Subcutaneous abdominal adipose tissue (tissue), 5 donors: ENCODE measurements around the gene POC1B.
"Not testable (repeated sequence)": the region's sequence is repeated elsewhere in the genome, so short reads cannot be mapped to it uniquely, and the experiment has no call there.

Experiments
- H3K27ac ChIP-seq: one replicate; pipeline ENCODE4 v1.7.0; 2013; ENCODE audit warnings: low read depth, mild to moderate bottlenecking, inconsistent platforms, low read length, moderate library complexity
- H3K27me3 ChIP-seq, 5 donors: one replicate each; pipeline ENCODE4 v1.7.0; 2013; ENCODE audit warnings: low read length in 5 of 5, inconsistent platforms in 1 of 5; ENCODE audit not compliant: control insufficient read depth in 5 of 5, insufficient read depth in 4 of 5
- H3K36me3 ChIP-seq, 5 donors: one replicate each; pipeline ENCODE4 v1.7.0; 2013; ENCODE audit warnings: low read length in 5 of 5; ENCODE audit not compliant: control insufficient read depth in 5 of 5, insufficient read depth in 5 of 5
- H3K4me1 ChIP-seq, 5 donors: one replicate each; pipeline ENCODE4 v1.7.0; 2013; ENCODE audit warnings: low read length in 5 of 5, mild to moderate bottlenecking in 3 of 5, moderate library complexity in 1 of 5; ENCODE audit not compliant: control insufficient read depth in 5 of 5, insufficient read depth in 5 of 5
- H3K4me3 ChIP-seq, 5 donors: one replicate each; pipeline ENCODE4 v1.7.0; 2013; ENCODE audit warnings: low read length in 5 of 5, low read depth in 1 of 5
- H3K9ac ChIP-seq, 5 donors: one replicate each; pipeline ENCODE4 v1.7.0; 2013; ENCODE audit warnings: low read length in 5 of 5, mild to moderate bottlenecking in 4 of 5, moderate library complexity in 3 of 5
- H3K9me3 ChIP-seq, 5 donors: one replicate each; pipeline ENCODE4 v1.7.0; 2013; ENCODE audit warnings: low read length in 5 of 5; ENCODE audit not compliant: control insufficient read depth in 5 of 5
- donor health status: healthy.
- donor health status: healthy.
- donor health status: healthy.
- donor health status: healthy.
- donor health status: healthy.

The POC1B gene

GRCh38 chr12:89469361-89469760, 56.5 kb downstream of the POC1B start:
- H3K4me1 ChIP-seq, result peaks cover 0 to 4% (median 0%) of the 10 kb centered on the region in 5 donors
- no peaks in the 10 kb centered on the region for H3K9me3 ChIP-seq
- peaks cover 0 to 3% (median 0%) of the 10 kb centered on the region in 5 donors for H3K36me3 ChIP-seq
- H3K27me3 ChIP-seq, result no peaks in the 10 kb centered on the region
- no peak overlapping the region for H3K9ac ChIP-seq
- H3K27ac ChIP-seq, result no peak overlapping the region
- H3K4me3 ChIP-seq, result no peak overlapping the region

- Histone ChIP-seq H3K9ac (no peak overlapping the region), H3K4me3 (no peak overlapping the region), H3K36me3 (peaks cover 0 to 3% (median 0%) of the 10 kb centered on the region in 5 donors), H3K4me1 (peaks cover 0 to 4% (median 0%) of the 10 kb centered on the region in 5 donors), H3K27ac (no peak overlapping the region), H3K27me3 (no peaks in the 10 kb centered on the region), H3K9me3 (no peaks in the 10 kb centered on the region)
These were observed 57.1 kb downstream of the POC1B start for GRCh38 chr12:89468648-89469326.

GRCh38 chr12:89468017-89468416, 57.8 kb downstream of the POC1B start:
- Histone ChIP-seq H3K4me3 (no peak overlapping the region), H3K36me3 (peaks cover 0 to 3% (median 0%) of the 10 kb centered on the region in 5 donors), H3K9ac (no peak overlapping the region), H3K27me3 (no peaks in the 10 kb centered on the region), H3K4me1 (peaks cover 0 to 4% (median 0%) of the 10 kb centered on the region in 5 donors), H3K9me3 (no peaks in the 10 kb centered on the region), H3K27ac (no peak overlapping the region)

DNA sequence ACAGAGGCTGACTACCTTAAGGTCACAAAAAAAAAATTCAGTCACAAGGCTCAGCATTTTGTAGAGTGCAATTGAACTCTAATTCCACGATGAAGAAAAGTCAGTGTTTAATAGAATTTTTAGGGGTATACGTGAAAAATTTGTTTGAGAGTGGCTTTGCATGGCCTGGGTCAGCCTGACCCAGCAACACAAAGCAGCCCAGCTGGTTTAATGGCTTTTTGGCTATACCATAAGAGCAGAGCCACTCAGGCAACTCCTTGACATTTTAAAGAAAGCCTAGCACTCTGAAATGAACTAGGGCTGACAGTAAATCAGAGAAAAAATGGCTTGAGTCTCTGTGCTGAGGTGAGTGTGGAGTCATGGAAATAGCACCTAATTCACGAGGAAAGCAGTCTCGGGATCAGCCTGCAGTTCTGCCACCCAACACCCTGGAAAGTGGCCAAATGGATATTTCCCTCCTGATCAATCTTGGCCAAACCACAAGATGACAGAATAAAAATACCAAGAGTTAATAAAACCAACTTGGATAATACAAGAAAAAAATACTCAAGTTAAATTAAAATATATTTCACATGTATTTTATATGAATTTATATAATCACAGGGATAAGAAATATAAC, 60.8 kb downstream of the POC1B start:
- no peak overlapping the region for H3K9ac ChIP-seq
- peaks cover 0 to 3% (median 0%) of the 10 kb centered on the region in 5 donors for H3K36me3 ChIP-seq
- no peaks in the 10 kb centered on the region for H3K9me3 ChIP-seq
- H3K4me1 ChIP-seq, result peaks cover 0 to 16% (median 9%) of the 10 kb centered on the region in 5 donors
- no peaks in the 10 kb centered on the region for H3K27me3 ChIP-seq
- no peak overlapping the region for H3K4me3 ChIP-seq
- H3K27ac ChIP-seq, result no peak overlapping the region

DNA sequence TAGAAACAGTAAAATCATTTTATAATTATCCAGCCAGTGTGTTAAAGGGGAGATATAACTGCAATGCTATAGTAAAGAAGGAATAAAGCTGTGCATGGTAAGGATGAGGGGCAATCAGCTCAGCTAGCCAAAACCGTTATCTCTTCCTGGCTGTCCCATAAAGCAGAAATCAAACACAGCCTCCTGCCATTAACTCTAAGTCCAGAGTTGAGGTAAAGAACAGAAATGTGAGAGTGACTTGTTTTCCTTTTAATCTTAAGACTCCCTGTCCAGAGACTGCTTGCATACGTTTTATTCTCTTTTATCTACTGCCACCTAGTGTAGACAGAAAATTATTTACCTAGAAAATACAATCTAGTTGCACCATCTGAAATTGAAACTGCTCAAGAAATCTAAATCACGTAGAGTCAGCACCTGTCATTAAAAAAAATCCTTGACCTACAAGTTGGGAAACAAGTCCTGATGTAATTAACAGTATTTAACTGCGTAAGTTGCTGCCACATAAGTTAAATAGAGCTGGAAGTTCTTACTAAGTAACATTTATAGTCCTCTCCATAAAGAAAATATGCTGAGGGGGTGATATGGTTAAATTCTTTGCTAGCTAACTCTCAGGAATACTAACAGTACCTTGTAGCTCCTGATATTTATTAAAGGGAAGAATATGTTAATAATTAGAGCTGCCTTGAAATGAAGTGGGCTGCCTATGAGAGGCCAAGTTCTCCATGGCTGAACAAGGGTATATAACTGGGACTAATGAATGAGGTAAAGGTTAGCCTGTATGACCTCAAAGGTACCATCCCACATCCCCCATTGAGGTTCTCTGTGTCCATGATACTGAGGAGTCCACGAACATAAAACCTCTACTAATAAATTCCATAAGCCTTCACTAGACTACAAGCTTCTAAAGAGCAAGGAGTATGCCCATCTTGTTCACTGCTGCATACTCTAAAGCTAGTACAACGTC, 63.9 kb downstream of the POC1B start:
- Histone ChIP-seq H3K36me3 (no peaks in the 10 kb centered on the region), H3K27ac (peak overlapping the region; percentile 75), H3K27me3 (no peaks in the 10 kb centered on the region), H3K4me3 (peak overlapping the region in 4 of 5 donors; percentile 43 to 62 (median 56)), H3K9ac (peak overlapping the region in 4 of 5 donors; percentile 4 to 75 (median 38)), H3K4me1 (peaks cover 0 to 12% (median 9%) of the 10 kb centered on the region in 5 donors), H3K9me3 (no peaks in the 10 kb centered on the region)

DNA sequence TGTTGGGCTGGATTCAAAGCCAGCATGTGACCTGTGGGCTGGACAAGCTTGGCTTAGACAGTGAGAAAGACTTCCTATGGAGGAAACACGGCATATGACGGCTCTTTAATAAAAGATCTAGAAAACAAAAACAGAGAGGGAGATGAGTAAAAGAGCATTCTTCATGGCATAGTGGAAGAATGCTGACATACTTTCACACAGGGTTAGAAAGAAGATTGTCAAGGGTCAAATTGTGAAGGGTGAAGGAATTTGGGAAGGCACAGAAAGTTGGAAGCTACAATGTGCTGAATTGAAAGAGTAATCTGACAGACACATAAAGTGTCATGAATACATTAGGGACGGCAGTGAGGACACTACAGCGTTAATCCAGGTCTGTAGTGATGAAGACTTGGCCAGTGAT, 64.7 kb downstream of the POC1B start:
- H3K9me3 ChIP-seq, result no peaks in the 10 kb centered on the region
- no peaks in the 10 kb centered on the region for H3K36me3 ChIP-seq
- peak overlapping the region in 2 of 5 donors; percentile 71 to 75 for H3K9ac ChIP-seq
- H3K27me3 ChIP-seq, result no peaks in the 10 kb centered on the region
- H3K27ac ChIP-seq, result peak overlapping the region; percentile 75
- peak overlapping the region in 4 of 5 donors; percentile 43 to 62 (median 56) for H3K4me3 ChIP-seq
- peaks cover 0 to 12% (median 9%) of the 10 kb centered on the region in 5 donors for H3K4me1 ChIP-seq

- H3K27ac ChIP-seq, H3K36me3 ChIP-seq, H3K27me3 ChIP-seq: not testable (repeated sequence)
These were observed 66.6 kb downstream of the POC1B start for GRCh38 chr12:89459279-89459678.

GRCh38 chr12:89456565-89456964, 69.3 kb downstream of the POC1B start:
- H3K27ac ChIP-seq, result no peak overlapping the region
- H3K27me3 ChIP-seq, result no peaks in the 10 kb centered on the region

More at GRCh38 chr12:89459279-89459678, 66.6 kb downstream of the POC1B start:
- H3K4me3 ChIP-seq, H3K9me3 ChIP-seq, H3K9ac ChIP-seq: not testable (repeated sequence)
- peaks cover 0 to 16% (median 14%) of the 10 kb centered on the region in 5 donors for H3K4me1 ChIP-seq

DNA sequence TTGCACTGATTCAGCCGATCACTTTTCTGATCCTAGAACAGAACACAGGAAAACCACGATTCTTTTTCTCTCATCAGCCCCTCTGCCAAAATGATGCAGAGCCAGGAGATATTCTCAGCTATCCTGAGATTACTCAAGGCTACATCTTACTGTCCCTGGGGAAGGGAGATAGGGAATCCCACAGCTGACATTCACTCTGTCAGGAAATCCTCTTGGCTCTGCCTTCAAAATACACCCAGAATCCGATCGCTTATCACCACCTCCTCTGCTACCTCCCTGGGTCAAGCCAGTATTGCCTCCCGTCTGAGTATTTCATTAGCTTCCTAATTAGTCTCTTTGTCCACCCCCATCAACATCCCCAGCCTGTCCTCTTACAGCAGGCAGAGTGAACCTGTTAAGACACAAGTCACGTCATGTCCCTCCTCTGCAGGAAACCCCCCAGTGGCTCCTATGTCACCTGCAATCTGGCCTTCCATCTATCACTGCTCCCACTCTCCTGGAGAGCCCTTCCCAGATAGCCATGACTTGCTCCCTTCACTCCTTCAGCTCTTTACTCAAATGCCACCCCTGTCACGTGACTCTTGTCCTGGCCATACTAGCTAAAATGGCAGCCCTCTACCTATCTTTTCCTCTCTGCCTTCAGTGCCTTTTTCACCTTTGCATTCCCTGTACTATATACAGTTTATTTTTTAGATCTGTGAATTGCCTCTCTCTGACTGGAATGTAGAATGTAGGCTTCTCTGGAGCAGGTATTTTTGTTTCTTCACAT, 71.6 kb downstream of the POC1B start:
- H3K9me3 ChIP-seq, result no peaks in the 10 kb centered on the region
- H3K27me3 ChIP-seq, result no peaks in the 10 kb centered on the region
- peak overlapping the region in 3 of 5 donors; percentile 34 to 38 (median 35) for H3K4me3 ChIP-seq
- H3K9ac ChIP-seq, result peak overlapping the region in 3 of 5 donors; percentile 3 to 14 (median 11)
- no peaks in the 10 kb centered on the region for H3K36me3 ChIP-seq
- peaks cover 5 to 32% (median 30%) of the 10 kb centered on the region in 5 donors for H3K4me1 ChIP-seq
- peak overlapping the region; percentile 80 for H3K27ac ChIP-seq

More at GRCh38 chr12:89456565-89456964, 69.3 kb downstream of the POC1B start:
- no peak overlapping the region for H3K9ac ChIP-seq
- H3K4me3 ChIP-seq, result no peak overlapping the region
- peaks cover 4 to 36% (median 33%) of the 10 kb centered on the region in 5 donors for H3K4me1 ChIP-seq
- H3K36me3 ChIP-seq, result no peaks in the 10 kb centered on the region
- no peaks in the 10 kb centered on the region for H3K9me3 ChIP-seq
